ENCODE data around the gene MAP3K7CL. TPM values are rescaled to one million over a fixed set of nuclear protein-coding genes. Genes with fewer than 3 reads are reported as not detected.

Gene MAP3K7CL
- polyA plus RNA-seq, 4 donors = 3.0 to 6.9 (median 3.6) TPM

GRCh38 chr21:29211205-29211604 lies 80.8 kb downstream of the MAP3K7CL start:
- no peaks in the 10 kb centered on the region for H3K27me3 ChIP-seq (ENCODE audit: control insufficient read depth in 3 of 3, insufficient read depth in 3 of 3, low read length in 3 of 3)
- peaks cover 0 to 2% (median 0%) of the 10 kb centered on the region in 3 donors for H3K4me1 ChIP-seq (ENCODE audit: control insufficient read depth in 3 of 3, insufficient read depth in 2 of 3, low read depth in 1 of 3, low read length in 2 of 3)
- H3K9me3 ChIP-seq (ENCODE audit: control insufficient read depth in 2 of 2, insufficient read depth in 1 of 2, low read depth in 1 of 2, low read length in 1 of 2) = no peaks in the 10 kb centered on the region
- H3K36me3 ChIP-seq (ENCODE audit: control insufficient read depth in 3 of 3, insufficient read depth in 2 of 3, low read depth in 1 of 3, low read length in 3 of 3) = no peaks in the 10 kb centered on the region
- no peak overlapping the region for H3K4me3 ChIP-seq (ENCODE audit: low read depth in 1 of 3, low read length in 3 of 3)
- no peak for DNase-seq
- no peak overlapping the region for H3K27ac ChIP-seq (ENCODE audit: low read depth in 1 of 3, low read length in 2 of 3)
- FAIRE-seq = no peak

GRCh38 chr21:29212446-29212845 lies 82.0 kb downstream of the MAP3K7CL start:
- H3K27ac ChIP-seq (ENCODE audit: low read depth in 1 of 3, low read length in 2 of 3) = no peak overlapping the region
- H3K36me3 ChIP-seq (ENCODE audit: control insufficient read depth in 3 of 3, insufficient read depth in 2 of 3, low read depth in 1 of 3, low read length in 3 of 3) = no peaks in the 10 kb centered on the region
- DNase-seq = no peak
- no peaks in the 10 kb centered on the region for H3K9me3 ChIP-seq (ENCODE audit: control insufficient read depth in 2 of 2, insufficient read depth in 1 of 2, low read depth in 1 of 2, low read length in 1 of 2)
- 82 to 85% (median 83%) methylated on average over 7 of the region's 7 CpGs for WGBS, 3 donors
- H3K27me3 ChIP-seq (ENCODE audit: control insufficient read depth in 3 of 3, insufficient read depth in 3 of 3, low read length in 3 of 3) = no peaks in the 10 kb centered on the region
- H3K4me1 ChIP-seq (ENCODE audit: control insufficient read depth in 3 of 3, insufficient read depth in 2 of 3, low read depth in 1 of 3, low read length in 2 of 3) = peaks cover 0 to 4% (median 0%) of the 10 kb centered on the region in 3 donors
- H3K4me3 ChIP-seq (ENCODE audit: low read depth in 1 of 3, low read length in 3 of 3) = no peak overlapping the region
- FAIRE-seq = no peak

- no peak overlapping the region for H3K4me3 ChIP-seq (ENCODE audit: low read depth in 1 of 3, low read length in 3 of 3)
- FAIRE-seq = no peak
Observed at GRCh38 chr21:29213513-29214385, 83.3 kb downstream of the MAP3K7CL start.

GRCh38 chr21:29215709-29216108 lies 85.3 kb downstream of the MAP3K7CL start:
- Histone ChIP-seq H3K4me3 (ENCODE audit: low read depth in 1 of 3, low read length in 3 of 3) (no peak overlapping the region), H3K27me3 (ENCODE audit: control insufficient read depth in 3 of 3, insufficient read depth in 3 of 3, low read length in 3 of 3) (no peaks in the 10 kb centered on the region), H3K4me1 (ENCODE audit: control insufficient read depth in 3 of 3, insufficient read depth in 2 of 3, low read depth in 1 of 3, low read length in 2 of 3) (peaks cover 0 to 4% (median 0%) of the 10 kb centered on the region in 3 donors), H3K36me3 (ENCODE audit: control insufficient read depth in 3 of 3, insufficient read depth in 2 of 3, low read depth in 1 of 3, low read length in 3 of 3) (no peaks in the 10 kb centered on the region), H3K9me3 (ENCODE audit: control insufficient read depth in 2 of 2, insufficient read depth in 1 of 2, low read depth in 1 of 2, low read length in 1 of 2) (no peaks in the 10 kb centered on the region), H3K27ac (ENCODE audit: low read depth in 1 of 3, low read length in 2 of 3) (no peak overlapping the region)
- FAIRE-seq (no peak), DNase-seq (peak in 1 of 2 donors; percentile 19)
- WGBS, 3 donors = 59 to 67% (median 62%) methylated on average over 2 of the region's 2 CpGs

More at GRCh38 chr21:29213513-29214385, 83.3 kb downstream of the MAP3K7CL start:
- 58 to 78% (median 69%) methylated on average over 2 of the region's 2 CpGs for WGBS, 3 donors
- Histone ChIP-seq H3K9me3 (ENCODE audit: control insufficient read depth in 2 of 2, insufficient read depth in 1 of 2, low read depth in 1 of 2, low read length in 1 of 2) (no peaks in the 10 kb centered on the region), H3K27me3 (ENCODE audit: control insufficient read depth in 3 of 3, insufficient read depth in 3 of 3, low read length in 3 of 3) (no peaks in the 10 kb centered on the region), H3K27ac (ENCODE audit: low read depth in 1 of 3, low read length in 2 of 3) (no peak overlapping the region), H3K36me3 (ENCODE audit: control insufficient read depth in 3 of 3, insufficient read depth in 2 of 3, low read depth in 1 of 3, low read length in 3 of 3) (no peaks in the 10 kb centered on the region), H3K4me1 (ENCODE audit: control insufficient read depth in 3 of 3, insufficient read depth in 2 of 3, low read depth in 1 of 3, low read length in 2 of 3) (peaks cover 0 to 4% (median 0%) of the 10 kb centered on the region in 3 donors)
- no peak for DNase-seq

- no peak for FAIRE-seq
Observed at GRCh38 chr21:29217818-29218291, 87.4 kb downstream of the MAP3K7CL start.

GRCh38 chr21:29218749-29219148 lies 88.3 kb downstream of the MAP3K7CL start:
- 24 to 75% (median 62%) methylated on average over 1 of the region's 1 CpG for WGBS, 3 donors
- DNase-seq = peak in 1 of 2 donors; percentile 29

More at GRCh38 chr21:29217818-29218291, 87.4 kb downstream of the MAP3K7CL start:
- Histone ChIP-seq H3K27ac (ENCODE audit: low read depth in 1 of 3, low read length in 2 of 3) (no peak overlapping the region), H3K4me3 (ENCODE audit: low read depth in 1 of 3, low read length in 3 of 3) (no peak overlapping the region), H3K4me1 (ENCODE audit: control insufficient read depth in 3 of 3, insufficient read depth in 2 of 3, low read depth in 1 of 3, low read length in 2 of 3) (peaks cover 0 to 4% (median 0%) of the 10 kb centered on the region in 3 donors), H3K27me3 (ENCODE audit: control insufficient read depth in 3 of 3, insufficient read depth in 3 of 3, low read length in 3 of 3) (no peaks in the 10 kb centered on the region), H3K9me3 (ENCODE audit: control insufficient read depth in 2 of 2, insufficient read depth in 1 of 2, low read depth in 1 of 2, low read length in 1 of 2) (no peaks in the 10 kb centered on the region), H3K36me3 (ENCODE audit: control insufficient read depth in 3 of 3, insufficient read depth in 2 of 3, low read depth in 1 of 3, low read length in 3 of 3) (no peaks in the 10 kb centered on the region)
- DNase-seq = no peak
- 60 to 76% (median 74%) methylated on average over 4 of the region's 4 CpGs for WGBS, 3 donors

GRCh38 chr21:29219165-29219770 lies 88.8 kb downstream of the MAP3K7CL start:
- no peak overlapping the region for H3K27ac ChIP-seq (ENCODE audit: low read depth in 1 of 3, low read length in 2 of 3)
- FAIRE-seq (no peak), DNase-seq (no peak)
- H3K9me3 ChIP-seq (ENCODE audit: control insufficient read depth in 2 of 2, insufficient read depth in 1 of 2, low read depth in 1 of 2, low read length in 1 of 2) = no peaks in the 10 kb centered on the region
- no peaks in the 10 kb centered on the region for H3K27me3 ChIP-seq (ENCODE audit: control insufficient read depth in 3 of 3, insufficient read depth in 3 of 3, low read length in 3 of 3)
- no peaks in the 10 kb centered on the region for H3K36me3 ChIP-seq (ENCODE audit: control insufficient read depth in 3 of 3, insufficient read depth in 2 of 3, low read depth in 1 of 3, low read length in 3 of 3)
- H3K4me1 ChIP-seq (ENCODE audit: control insufficient read depth in 3 of 3, insufficient read depth in 2 of 3, low read depth in 1 of 3, low read length in 2 of 3) = peaks cover 0 to 4% (median 0%) of the 10 kb centered on the region in 3 donors
- H3K4me3 ChIP-seq (ENCODE audit: low read depth in 1 of 3, low read length in 3 of 3) = no peak overlapping the region
- 82 to 87% (median 86%) methylated on average over 8 of the region's 8 CpGs for WGBS, 3 donors

More at GRCh38 chr21:29218749-29219148, 88.3 kb downstream of the MAP3K7CL start:
- Histone ChIP-seq H3K27ac (ENCODE audit: low read depth in 1 of 3, low read length in 2 of 3) (no peak overlapping the region), H3K4me3 (ENCODE audit: low read depth in 1 of 3, low read length in 3 of 3) (no peak overlapping the region), H3K27me3 (ENCODE audit: control insufficient read depth in 3 of 3, insufficient read depth in 3 of 3, low read length in 3 of 3) (no peaks in the 10 kb centered on the region), H3K36me3 (ENCODE audit: control insufficient read depth in 3 of 3, insufficient read depth in 2 of 3, low read depth in 1 of 3, low read length in 3 of 3) (no peaks in the 10 kb centered on the region), H3K9me3 (ENCODE audit: control insufficient read depth in 2 of 2, insufficient read depth in 1 of 2, low read depth in 1 of 2, low read length in 1 of 2) (no peaks in the 10 kb centered on the region), H3K4me1 (ENCODE audit: control insufficient read depth in 3 of 3, insufficient read depth in 2 of 3, low read depth in 1 of 3, low read length in 2 of 3) (peaks cover 0 to 4% (median 0%) of the 10 kb centered on the region in 3 donors)
- no peak for FAIRE-seq

GRCh38 chr21:29221253-29221744 lies 90.9 kb downstream of the MAP3K7CL start:
- FAIRE-seq = no peak
- Histone ChIP-seq H3K4me3 (ENCODE audit: low read depth in 1 of 3, low read length in 3 of 3) (no peak overlapping the region), H3K36me3 (ENCODE audit: control insufficient read depth in 3 of 3, insufficient read depth in 2 of 3, low read depth in 1 of 3, low read length in 3 of 3) (no peaks in the 10 kb centered on the region), H3K27ac (ENCODE audit: low read depth in 1 of 3, low read length in 2 of 3) (no peak overlapping the region), H3K9me3 (ENCODE audit: control insufficient read depth in 2 of 2, insufficient read depth in 1 of 2, low read depth in 1 of 2, low read length in 1 of 2) (no peaks in the 10 kb centered on the region), H3K4me1 (ENCODE audit: control insufficient read depth in 3 of 3, insufficient read depth in 2 of 3, low read depth in 1 of 3, low read length in 2 of 3) (peaks cover 0 to 1% (median 0%) of the 10 kb centered on the region in 3 donors), H3K27me3 (ENCODE audit: control insufficient read depth in 3 of 3, insufficient read depth in 3 of 3, low read length in 3 of 3) (no peaks in the 10 kb centered on the region)
- 90 to 92% (median 91%) methylated on average over 5 of the region's 5 CpGs for WGBS, 3 donors
- no peak for DNase-seq
